Right atrium auricular region (tissue), 2 donors: ENCODE data around the gene CCDC187. TPM values are rescaled to one million over a fixed set of nuclear protein-coding genes. Genes with fewer than 3 reads are reported as not detected.

Source experiments
- DNase-seq: peaks from one replicate; pipeline ENCODE4 v3.0.0-alpha.2; 2019; ENCODE audit warnings: low spot score
- H3K27ac ChIP-seq, 2 donors: fragments of 200-600 bp; sonication (generic); 1 replicate in 1 of 2; 2 replicates in 1 of 2; pipeline ENCODE4 v1.5.1; 2016 to 2019
- H3K27me3 ChIP-seq, 2 donors: fragments of 200-600 bp; sonication (generic); one replicate each; pipeline versions ENCODE4 v1.5.1 to v1.6.0; 2017 to 2019
- H3K36me3 ChIP-seq: fragments of 200-600 bp; sonication (generic); one replicate; pipeline ENCODE4 v1.5.1; 2016
- H3K4me1 ChIP-seq, 2 donors: fragments of 200-600 bp; sonication (generic); one replicate each; pipeline versions ENCODE4 v1.5.1 to v1.6.0; 2017 to 2019
- H3K4me3 ChIP-seq, 2 donors: fragments of 200-600 bp; sonication (generic); 1 replicate in 1 of 2; 2 replicates in 1 of 2; pipeline ENCODE4 v1.5.1; 2017 to 2019; ENCODE audit warnings: mild to moderate bottlenecking in 1 of 2, moderate library complexity in 1 of 2
- H3K9me3 ChIP-seq, 2 donors: fragments of 200-600 bp; sonication (generic); one replicate each; pipeline ENCODE4 v1.5.1; 2019
- CTCF ChIP-seq, 2 donors: fragments of 200-600 bp; sonication (generic); IDR thresholded peaks; one replicate each; pipeline ENCODE4 v1.5.1; 2019; ENCODE audit warnings: antibody characterized with exemption in 2 of 2
- total RNA-seq, 2 donors: library from RNA; depleted of rRNA; stranded (reverse); fragments of >200 nt; gene quantifications; one replicate each; pipeline ENCODE4 v1.1.0, GENCODE V29; 2016

The CCDC187 gene
- total RNA-seq, 2 donors from 2014 or later: not detected

DNA sequence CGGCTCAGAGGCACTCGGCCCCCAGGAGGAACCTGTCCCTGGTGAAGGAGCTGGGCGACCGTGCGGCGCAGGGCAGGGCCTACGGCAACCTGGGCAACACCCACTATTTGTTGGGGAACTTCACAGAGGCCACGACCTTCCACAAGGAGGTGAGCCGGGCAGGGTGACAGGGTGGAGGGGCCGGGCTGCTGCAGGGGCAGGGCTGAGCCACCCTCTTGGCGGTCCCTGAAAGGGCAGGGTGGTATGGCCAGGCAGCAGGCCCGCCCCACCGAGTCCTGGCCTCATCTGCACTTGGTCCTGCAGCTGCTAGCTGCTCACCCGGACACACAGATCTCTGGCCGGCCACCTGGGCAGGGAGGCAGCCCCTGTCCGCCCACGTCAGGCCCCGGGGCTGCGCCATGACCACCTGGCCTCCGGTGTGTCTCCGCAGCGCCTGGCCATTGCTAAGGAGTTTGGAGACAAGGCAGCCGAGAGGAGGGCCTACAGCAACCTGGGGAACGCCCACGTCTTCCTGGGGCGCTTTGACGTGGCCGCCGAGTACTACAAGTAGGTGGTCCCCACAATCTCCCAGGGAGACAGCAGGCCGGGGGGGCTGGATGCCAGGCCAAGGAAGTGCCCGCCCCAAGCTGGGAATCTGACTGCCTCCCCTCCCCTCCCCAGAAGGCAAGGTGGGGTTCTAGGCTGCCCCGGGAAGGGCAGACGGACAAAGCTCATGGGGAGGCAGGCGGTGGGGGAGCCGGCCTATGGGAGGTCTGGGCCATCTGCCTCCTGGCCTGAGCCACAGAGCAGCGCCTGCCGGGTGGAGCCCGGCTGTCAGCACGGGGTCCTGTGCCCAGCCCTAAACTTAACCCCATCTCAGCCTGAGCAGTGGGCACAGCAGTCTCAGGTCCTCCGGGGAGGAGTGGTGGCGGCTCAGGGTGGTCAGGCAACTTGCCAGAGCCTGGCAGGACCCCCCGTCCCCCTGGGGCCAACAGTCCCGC is 33.8 kb upstream of the CCDC187 start:
- no peak for DNase-seq
- TF ChIP-seq CTCF (IDR thresholded peaks at IDR 0.05): no peak
- no peak overlapping the region for H3K4me3 ChIP-seq
- H3K27ac ChIP-seq: peak overlapping the region in 1 of 2 donors; percentile 36
- no peaks in the 10 kb centered on the region for H3K9me3 ChIP-seq
- H3K27me3 ChIP-seq: no peaks in the 10 kb centered on the region
- peaks cover 26% of the 10 kb centered on the region for H3K36me3 ChIP-seq
- peaks cover 0 to 36% of the 10 kb centered on the region in 2 donors for H3K4me1 ChIP-seq

DNA sequence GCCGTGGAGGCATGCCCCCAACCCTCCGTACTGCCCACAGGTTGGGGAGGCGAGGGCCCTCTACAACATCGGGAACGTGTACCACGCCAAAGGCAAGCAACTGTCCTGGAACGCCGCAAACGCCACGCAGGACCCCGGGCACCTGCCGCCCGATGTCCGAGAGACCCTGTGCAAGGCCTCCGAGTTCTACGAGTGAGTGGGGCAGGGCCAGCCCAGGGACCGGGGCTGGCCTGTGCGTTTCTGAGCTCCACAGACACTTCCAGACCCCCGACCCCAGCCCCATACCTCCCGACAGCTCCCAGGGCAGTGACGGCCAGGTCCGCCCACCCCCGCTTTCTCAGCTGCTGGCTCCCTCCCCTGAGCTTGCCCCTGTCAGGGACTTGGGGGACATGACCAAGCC is 33.0 kb upstream of the CCDC187 start:
- Histone ChIP-seq H3K4me3 (no peak overlapping the region), H3K27ac (peak overlapping the region in 1 of 2 donors; percentile 36), H3K9me3 (no peaks in the 10 kb centered on the region), H3K27me3 (no peaks in the 10 kb centered on the region), H3K36me3 (peaks cover 26% of the 10 kb centered on the region), H3K4me1 (peaks cover 0 to 28% of the 10 kb centered on the region in 2 donors)
- TF ChIP-seq CTCF (IDR thresholded peaks at IDR 0.05): no peak
- no peak for DNase-seq

- H3K27ac ChIP-seq: peak overlapping the region; percentile 16 to 36
- H3K27me3 ChIP-seq: no peaks in the 10 kb centered on the region
- H3K36me3 ChIP-seq: peaks cover 26% of the 10 kb centered on the region
- no peak for DNase-seq
- H3K9me3 ChIP-seq: no peaks in the 10 kb centered on the region
- no peak for TF ChIP-seq CTCF (IDR thresholded peaks at IDR 0.05)
- H3K4me3 ChIP-seq: no peak overlapping the region
- peaks cover 0 to 22% of the 10 kb centered on the region in 2 donors for H3K4me1 ChIP-seq
These were observed 32.4 kb upstream of the CCDC187 start for GRCh38 chr9:136336156-136336870.

- Histone ChIP-seq H3K9me3 (no peaks in the 10 kb centered on the region), H3K27ac (peak overlapping the region; percentile 16 to 36), H3K36me3 (peaks cover 26% of the 10 kb centered on the region), H3K27me3 (no peaks in the 10 kb centered on the region), H3K4me1 (peaks cover 0 to 18% of the 10 kb centered on the region in 2 donors), H3K4me3 (no peak overlapping the region)
- no peak for TF ChIP-seq CTCF (IDR thresholded peaks at IDR 0.05)
- DNase-seq: no peak
These were observed 31.6 kb upstream of the CCDC187 start for GRCh38 chr9:136335296-136336155.

DNA sequence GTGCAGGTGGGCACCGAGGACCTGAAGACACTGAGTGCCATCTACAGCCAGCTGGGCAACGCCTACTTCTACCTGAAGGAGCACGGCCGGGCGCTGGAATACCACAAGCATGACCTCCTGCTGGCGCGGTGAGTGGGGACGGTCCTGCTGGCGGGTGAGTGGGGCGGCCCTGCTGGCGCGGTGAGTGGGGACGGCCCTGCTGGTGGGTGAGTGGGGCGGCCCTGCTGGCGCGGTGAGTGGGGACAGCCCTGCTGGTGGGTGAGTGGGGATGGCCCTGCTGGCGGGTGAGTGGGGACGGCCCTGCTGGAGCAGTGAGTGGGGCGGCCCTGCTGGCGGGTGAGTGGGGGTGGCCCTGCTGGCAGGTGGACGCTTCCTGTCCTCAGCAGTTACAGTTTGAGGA is 30.6 kb upstream of the CCDC187 start:
- peaks cover 26% of the 10 kb centered on the region for H3K36me3 ChIP-seq

More for the DNA sequence above, 30.6 kb upstream of the CCDC187 start:
- Histone ChIP-seq H3K4me3 (no peak overlapping the region), H3K9me3 (no peaks in the 10 kb centered on the region), H3K27me3 (no peaks in the 10 kb centered on the region), H3K4me1 (peaks cover 0 to 22% of the 10 kb centered on the region in 2 donors), H3K27ac (no peak overlapping the region)
- no peak for DNase-seq
- no peak for TF ChIP-seq CTCF (IDR thresholded peaks at IDR 0.05)
